Fibroblast of lung (primary cell): ENCODE data around the gene MARK4. TPM values are rescaled to one million over a fixed set of nuclear protein-coding genes. Genes with fewer than 3 reads are reported as not detected.
A peak's percentile ranks its signal among the peaks of the same experiment; 100 is the strongest.

ENCODE experiments used
- DNase-seq, 2 donors: peaks; one replicate each; pipeline versions ENCODE4 v3.0.0 to v3.0.0-alpha.2; 2010; ENCODE audit warnings: low read depth in 2 of 2
- H2AFZ ChIP-seq: 2 replicates; pipeline ENCODE4 v1.5.1; 2012; ENCODE audit warnings: low read length, control low read depth, inconsistent platforms
- H3K27ac ChIP-seq: 2 replicates; pipeline ENCODE4 v1.5.1; 2011; ENCODE audit warnings: low read length, control low read depth; ENCODE audit not compliant: insufficient read depth
- H3K27me3 ChIP-seq: 2 replicates; pipeline ENCODE4 v1.5.1; 2011; ENCODE audit warnings: mild to moderate bottlenecking, low read length; ENCODE audit not compliant: control insufficient read depth, insufficient read depth
- H3K36me3 ChIP-seq: 2 replicates; pipeline ENCODE4 v1.5.1; 2011; ENCODE audit warnings: low read length; ENCODE audit not compliant: control insufficient read depth, insufficient read depth
- H3K4me1 ChIP-seq: 2 replicates; pipeline ENCODE4 v1.5.1; 2011; ENCODE audit warnings: low read length; ENCODE audit not compliant: control insufficient read depth, insufficient read depth; ENCODE audit errors: extremely low read depth
- H3K4me2 ChIP-seq: 2 replicates; pipeline ENCODE4 v1.5.1; 2011; ENCODE audit warnings: low read length, control low read depth; ENCODE audit not compliant: insufficient read depth; ENCODE audit errors: extremely low read depth
- H3K4me3 ChIP-seq, 4 experiments: fragments of 200-600 bp in 1 of 4; sonication (generic) in 1 of 4; replicated peaks in 1 of 4; 2 replicates each; pipeline ENCODE4 v1.5.1; 2011 to 2016; ENCODE audit warnings: low read length in 4 of 4, low read depth in 3 of 4, mild to moderate bottlenecking in 3 of 4, control low read depth in 2 of 4, inconsistent platforms in 1 of 4, mixed read lengths in 1 of 4; ENCODE audit not compliant: insufficient read depth in 1 of 4; ENCODE audit errors: control extremely low read depth in 1 of 4
- H3K79me2 ChIP-seq: 2 replicates; pipeline ENCODE4 v1.5.1; 2012; ENCODE audit warnings: mild to moderate bottlenecking, low read length, inconsistent platforms; ENCODE audit not compliant: control insufficient read depth, insufficient read depth
- H3K9ac ChIP-seq: 2 replicates; pipeline ENCODE4 v1.5.1; 2011; ENCODE audit warnings: mild to moderate bottlenecking, low read length, control low read depth; ENCODE audit not compliant: insufficient read depth
- H3K9me3 ChIP-seq: 2 replicates; pipeline ENCODE4 v1.5.1; 2012; ENCODE audit warnings: low read depth, low read length; ENCODE audit not compliant: control insufficient read depth, insufficient read depth
- H4K20me1 ChIP-seq: 2 replicates; pipeline ENCODE4 v1.5.1; 2011; ENCODE audit warnings: low read length; ENCODE audit not compliant: control insufficient read depth, insufficient read depth; ENCODE audit errors: extremely low read depth
- CTCF ChIP-seq, 2 donors: IDR thresholded peaks in 1 of 2; conservative IDR thresholded peaks in 1 of 2; 1 replicate in 1 of 2; 2 replicates in 1 of 2; pipeline ENCODE4 v1.5.1; 2011 to 2012; ENCODE audit warnings: low read length in 2 of 2, control low read depth in 1 of 2, inconsistent platforms in 1 of 2, low read depth in 1 of 2, mild to moderate bottlenecking in 1 of 2
- EZH2 ChIP-seq: IDR thresholded peaks from 2 replicates; pipeline ENCODE4 v1.5.1; 2012; ENCODE audit warnings: low read length, control low read depth, mild to moderate bottlenecking; ENCODE audit errors: missing control alignments
- polyA plus RNA-seq, 2 donors: library from polyadenylated mRNA; depleted of rRNA in 1 of 2; stranded (reverse) in 1 of 2; unstranded in 1 of 2; fragments of >200 nt; gene quantifications; 2 replicates each; pipeline ENCODE4 v1.2.1, GENCODE V29; 2011 to 2012; ENCODE audit warnings: missing spikeins in 1 of 2
- total RNA-seq: library from RNA; depleted of rRNA; stranded (reverse); fragments of >200 nt; gene quantifications from 2 replicates; pipeline ENCODE4 v1.2.1, GENCODE V29; 2014

The MARK4 gene
- total and polyA plus RNA-seq, 2 donors (not counting 1 experiment from before 2014, with no cell fraction given), result 8.9 to 14.1 TPM

- Histone ChIP-seq H3K27ac (no peak overlapping the region), H4K20me1 (no peaks in the 10 kb centered on the region), H3K4me1 (peaks cover 2% of the 10 kb centered on the region), H3K4me2 (no peak overlapping the region), H3K4me3 (no peak overlapping the region), H3K9me3 (no peaks in the 10 kb centered on the region), H3K79me2 (peaks cover 16% of the 10 kb centered on the region), H3K27me3 (no peaks in the 10 kb centered on the region), H2AFZ (no peak overlapping the region), H3K9ac (no peak overlapping the region), H3K36me3 (no peaks in the 10 kb centered on the region)
- DNase-seq, result no peak
- TF ChIP-seq CTCF (conservative IDR thresholded peaks at IDR 0.05 in 1 of 2, IDR thresholded peaks at IDR 0.05 in 1 of 2; ENCODE audit: low read depth in 1 of 2, low read length in 2 of 2) (no peak), EZH2 (no peak)
Measured at GRCh38 chr19:45249261-45250033, 1.6 kb upstream of the MARK4 start.

GRCh38 chr19:45250216-45250831, 747 bp upstream of the MARK4 start:
- no peak for DNase-seq
- Histone ChIP-seq H3K27ac (no peak overlapping the region), H3K4me3 (peak overlapping the region; percentile 39 to 80 (median 62)), H3K36me3 (no peaks in the 10 kb centered on the region), H3K4me1 (peaks cover 2% of the 10 kb centered on the region), H4K20me1 (no peaks in the 10 kb centered on the region), H3K4me2 (peak overlapping the region; percentile 85), H3K9me3 (no peaks in the 10 kb centered on the region), H3K27me3 (no peaks in the 10 kb centered on the region), H3K79me2 (peaks cover 20% of the 10 kb centered on the region), H2AFZ (peak overlapping the region; percentile 74), H3K9ac (no peak overlapping the region)
- no peak for TF ChIP-seq CTCF (conservative IDR thresholded peaks at IDR 0.05 in 1 of 2, IDR thresholded peaks at IDR 0.05 in 1 of 2; ENCODE audit: low read depth in 1 of 2, low read length in 2 of 2)
- no peak for TF ChIP-seq EZH2

GRCh38 chr19:45251452-45252354, 632 bp downstream of the MARK4 start:
- Histone ChIP-seq H4K20me1 (no peaks in the 10 kb centered on the region), H3K27ac (peak overlapping the region; percentile 61), H3K27me3 (no peaks in the 10 kb centered on the region), H3K4me3 (peak overlapping the region; percentile 68 to 88 (median 80)), H3K36me3 (no peaks in the 10 kb centered on the region), H3K4me2 (peak overlapping the region; percentile 92), H2AFZ (no peak overlapping the region), H3K4me1 (peaks cover 2% of the 10 kb centered on the region), H3K79me2 (peaks cover 20% of the 10 kb centered on the region), H3K9ac (peak overlapping the region; percentile 73), H3K9me3 (no peaks in the 10 kb centered on the region)
- DNase-seq, result peak in 1 of 2 donors; percentile 11
- TF ChIP-seq EZH2, result no peak
- no peak for TF ChIP-seq CTCF (conservative IDR thresholded peaks at IDR 0.05 in 1 of 2, IDR thresholded peaks at IDR 0.05 in 1 of 2; ENCODE audit: low read depth in 1 of 2, low read length in 2 of 2)
